Measurements from ENCODE around the gene YDJC.

YDJC gene

DNA sequence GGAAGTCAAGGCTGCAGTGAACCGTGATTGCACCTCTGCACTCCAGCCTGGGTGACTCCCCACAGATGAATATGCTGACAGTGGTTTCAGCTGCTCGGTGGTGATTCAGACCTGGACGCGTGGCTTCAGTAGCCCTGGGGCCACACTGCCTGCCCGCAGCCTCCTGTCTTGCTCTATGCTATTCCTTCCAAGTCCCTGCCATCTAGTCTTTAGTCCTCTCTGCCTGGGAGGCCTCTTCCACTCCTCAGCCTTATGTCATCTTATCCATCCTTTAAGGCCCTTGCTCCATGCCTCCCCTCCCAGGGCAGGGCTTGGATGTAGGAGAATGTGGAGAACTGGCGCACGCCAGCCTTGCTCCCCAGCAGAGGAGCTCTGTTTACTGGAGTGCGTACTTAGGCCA, 23.0 kb downstream of the YDJC start:
- H3K4me2 ChIP-seq (ENCODE audit: low read length), result peak overlapping the region; percentile 31; the same call in 1 of the 2 replicates
- H3K4me3 ChIP-seq (ENCODE audit: low read length), result no peak overlapping the region
- no peak overlapping the region for H3K27ac ChIP-seq (ENCODE audit: low read length)
- H3K27me3 ChIP-seq (ENCODE audit: low read depth, low read length), result no peaks in the 10 kb centered on the region
- H3K9me3 ChIP-seq (ENCODE audit: insufficient read depth, low read length), result no peaks in the 10 kb centered on the region
- H3K4me1 ChIP-seq (ENCODE audit: low read length), result peaks cover 19% of the 10 kb centered on the region
- peaks cover 79% of the 10 kb centered on the region for H4K20me1 ChIP-seq (ENCODE audit: insufficient read depth, low read length)
- peaks cover 96% of the 10 kb centered on the region for H3K79me2 ChIP-seq (ENCODE audit: low read length)
- H3K9ac ChIP-seq (ENCODE audit: low read length), result no peak overlapping the region
- no peak overlapping the region for H2AFZ ChIP-seq (ENCODE audit: low read depth, low read length)
- peaks cover 43% of the 10 kb centered on the region for H3K36me3 ChIP-seq (replicated peaks; ENCODE audit: low read depth, low read length)
- no peak for TF ChIP-seq EZH2phosphoT487 (IDR thresholded peaks at IDR 0.05; ENCODE audit: low read depth)
- TF ChIP-seq, protein P1, sequence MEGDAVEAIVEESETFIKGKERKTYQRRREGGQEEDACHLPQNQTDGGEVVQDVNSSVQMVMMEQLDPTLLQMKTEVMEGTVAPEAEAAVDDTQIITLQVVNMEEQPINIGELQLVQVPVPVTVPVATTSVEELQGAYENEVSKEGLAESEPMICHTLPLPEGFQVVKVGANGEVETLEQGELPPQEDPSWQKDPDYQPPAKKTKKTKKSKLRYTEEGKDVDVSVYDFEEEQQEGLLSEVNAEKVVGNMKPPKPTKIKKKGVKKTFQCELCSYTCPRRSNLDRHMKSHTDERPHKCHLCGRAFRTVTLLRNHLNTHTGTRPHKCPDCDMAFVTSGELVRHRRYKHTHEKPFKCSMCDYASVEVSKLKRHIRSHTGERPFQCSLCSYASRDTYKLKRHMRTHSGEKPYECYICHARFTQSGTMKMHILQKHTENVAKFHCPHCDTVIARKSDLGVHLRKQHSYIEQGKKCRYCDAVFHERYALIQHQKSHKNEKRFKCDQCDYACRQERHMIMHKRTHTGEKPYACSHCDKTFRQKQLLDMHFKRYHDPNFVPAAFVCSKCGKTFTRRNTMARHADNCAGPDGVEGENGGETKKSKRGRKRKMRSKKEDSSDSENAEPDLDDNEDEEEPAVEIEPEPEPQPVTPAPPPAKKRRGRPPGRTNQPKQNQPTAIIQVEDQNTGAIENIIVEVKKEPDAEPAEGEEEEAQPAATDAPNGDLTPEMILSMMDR (IDR thresholded peaks at IDR 0.05; ENCODE audit: low read depth, low read length), result no peak

DNA sequence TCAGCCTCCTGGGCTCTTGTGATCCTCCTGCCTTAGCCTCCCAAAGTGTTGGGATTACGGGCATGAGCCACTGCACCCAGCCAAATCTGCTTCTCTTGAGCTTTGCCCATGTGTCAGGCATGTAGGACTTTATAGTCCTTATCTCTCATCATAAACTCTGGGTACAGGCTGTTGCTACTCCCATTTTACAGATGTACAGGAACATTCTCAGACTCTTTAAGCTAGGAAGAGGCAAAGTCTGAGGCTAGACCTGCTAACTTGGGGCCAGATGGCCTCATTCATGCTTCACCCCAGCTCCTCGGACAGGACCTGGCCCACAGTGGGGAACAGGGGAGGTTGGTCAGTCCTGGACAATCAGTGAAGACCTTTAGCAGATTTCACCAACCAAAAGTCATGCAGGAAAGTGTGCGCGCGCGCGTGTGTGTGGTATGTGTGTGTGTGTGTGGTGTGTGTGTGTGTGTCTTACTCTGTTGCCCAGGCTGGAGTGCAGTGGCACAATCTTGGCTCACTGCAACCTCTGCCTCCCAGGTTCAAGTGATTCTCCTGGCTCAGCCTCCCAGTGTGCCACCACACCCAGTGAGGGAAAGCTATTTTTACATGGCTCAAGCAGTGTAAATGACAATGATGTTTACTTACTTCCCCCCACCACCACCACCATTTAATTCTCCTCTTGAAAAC, 23.8 kb downstream of the YDJC start:
- H3K27me3 ChIP-seq (ENCODE audit: low read depth, low read length), result no peaks in the 10 kb centered on the region
- no peak overlapping the region for H3K4me3 ChIP-seq (ENCODE audit: low read length)
- no peak overlapping the region for H3K27ac ChIP-seq (ENCODE audit: low read length)
- no peaks in the 10 kb centered on the region for H3K9me3 ChIP-seq (ENCODE audit: insufficient read depth, low read length)
- H3K36me3 ChIP-seq (replicated peaks; ENCODE audit: low read depth, low read length), result peaks cover 36% of the 10 kb centered on the region
- H3K79me2 ChIP-seq (ENCODE audit: low read length), result peaks cover 96% of the 10 kb centered on the region
- H2AFZ ChIP-seq (ENCODE audit: low read depth, low read length), result no peak overlapping the region
- peaks cover 19% of the 10 kb centered on the region for H3K4me1 ChIP-seq (ENCODE audit: low read length)
- no peak for TF ChIP-seq EZH2phosphoT487 (IDR thresholded peaks at IDR 0.05; ENCODE audit: low read depth)
- TF ChIP-seq, protein P1 (IDR thresholded peaks at IDR 0.05; ENCODE audit: low read depth, low read length), result no peak
- no peak overlapping the region for H3K9ac ChIP-seq (ENCODE audit: low read length)
- peaks cover 77% of the 10 kb centered on the region for H4K20me1 ChIP-seq (ENCODE audit: insufficient read depth, low read length)
- H3K4me2 ChIP-seq (ENCODE audit: low read length), result no peak overlapping the region

DNA sequence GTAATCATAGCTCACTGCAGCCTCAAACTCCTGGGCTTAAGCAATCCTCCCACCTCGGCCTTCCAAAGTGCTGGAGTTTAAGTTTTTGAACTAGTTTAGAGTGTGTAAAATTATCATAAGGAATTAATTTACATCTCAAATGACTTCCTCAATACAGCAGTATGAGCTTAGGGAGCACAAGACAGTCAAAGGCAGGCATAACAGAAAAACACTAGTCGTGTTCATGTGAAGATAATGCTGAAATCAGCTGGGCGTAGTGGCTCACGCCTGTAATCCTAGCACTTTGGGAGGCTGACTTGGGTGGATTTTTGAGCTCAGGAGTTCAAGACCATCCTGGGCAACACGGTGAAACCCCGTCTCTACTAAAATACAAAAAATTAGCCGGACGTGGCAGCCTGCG, 25.8 kb downstream of the YDJC start:
- no peaks in the 10 kb centered on the region for H3K27me3 ChIP-seq (ENCODE audit: low read depth, low read length)
- peaks cover 98% of the 10 kb centered on the region for H3K79me2 ChIP-seq (ENCODE audit: low read length)
- peaks cover 19% of the 10 kb centered on the region for H3K4me1 ChIP-seq (ENCODE audit: low read length)
- no peak overlapping the region for H3K27ac ChIP-seq (ENCODE audit: low read length)
- no peak overlapping the region for H3K4me2 ChIP-seq (ENCODE audit: low read length)
- no peak overlapping the region for H2AFZ ChIP-seq (ENCODE audit: low read depth, low read length)
- H3K36me3 ChIP-seq (replicated peaks; ENCODE audit: low read depth, low read length), result peaks cover 31% of the 10 kb centered on the region
- H4K20me1 ChIP-seq (ENCODE audit: insufficient read depth, low read length), result peaks cover 81% of the 10 kb centered on the region
- no peak overlapping the region for H3K9ac ChIP-seq (ENCODE audit: low read length)
- H3K4me3 ChIP-seq (ENCODE audit: low read length), result no peak overlapping the region
- TF ChIP-seq EZH2phosphoT487 (IDR thresholded peaks at IDR 0.05; ENCODE audit: low read depth), result no peak
- TF ChIP-seq, protein P1 (IDR thresholded peaks at IDR 0.05; ENCODE audit: low read depth, low read length), result no peak
- H3K9me3 ChIP-seq (ENCODE audit: insufficient read depth, low read length), result no peaks in the 10 kb centered on the region

DNA sequence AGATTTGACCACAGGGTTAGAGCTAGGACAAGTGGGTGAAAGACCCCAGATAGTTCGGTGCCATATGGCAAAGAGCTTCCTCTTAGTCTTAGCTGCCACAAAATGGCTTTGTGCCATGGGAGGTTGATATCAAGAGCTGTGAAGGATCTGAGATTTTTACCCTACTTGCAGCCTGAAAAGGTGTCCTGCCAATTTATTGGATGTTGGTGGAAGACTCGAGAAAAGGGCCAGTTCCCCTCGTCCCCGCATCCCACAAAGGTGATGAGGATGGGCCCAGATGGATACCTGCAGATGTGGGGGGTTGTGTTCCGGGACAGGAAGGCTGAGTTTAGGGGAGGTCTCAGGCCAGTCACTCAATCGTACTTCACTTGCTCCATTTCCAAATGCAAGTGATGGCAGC, 27.2 kb downstream of the YDJC start:
- H3K36me3 ChIP-seq (replicated peaks; ENCODE audit: low read depth, low read length), result peaks cover 33% of the 10 kb centered on the region
- TF ChIP-seq, protein P1 (IDR thresholded peaks at IDR 0.05; ENCODE audit: low read depth, low read length), result no peak
- TF ChIP-seq EZH2phosphoT487 (IDR thresholded peaks at IDR 0.05; ENCODE audit: low read depth), result no peak
- no peak overlapping the region for H3K4me2 ChIP-seq (ENCODE audit: low read length)
- peaks cover 98% of the 10 kb centered on the region for H3K79me2 ChIP-seq (ENCODE audit: low read length)
- no peaks in the 10 kb centered on the region for H3K27me3 ChIP-seq (ENCODE audit: low read depth, low read length)
- no peaks in the 10 kb centered on the region for H3K9me3 ChIP-seq (ENCODE audit: insufficient read depth, low read length)
- no peak overlapping the region for H3K27ac ChIP-seq (ENCODE audit: low read length)
- H2AFZ ChIP-seq (ENCODE audit: low read depth, low read length), result no peak overlapping the region
- peaks cover 84% of the 10 kb centered on the region for H4K20me1 ChIP-seq (ENCODE audit: insufficient read depth, low read length)
- H3K4me1 ChIP-seq (ENCODE audit: low read length), result peaks cover 19% of the 10 kb centered on the region
- H3K4me3 ChIP-seq (ENCODE audit: low read length), result no peak overlapping the region
- H3K9ac ChIP-seq (ENCODE audit: low read length), result no peak overlapping the region

All from OCI-LY3 (cell line).